Epithelial cell of proximal tubule (primary cell): ENCODE measurements around the gene THEM4. TPM values are rescaled to one million over a fixed set of nuclear protein-coding genes. Genes with fewer than 3 reads are reported as not detected.

ENCODE experiments used
- DNase-seq: peaks from one replicate; pipeline ENCODE4 v3.0.0-alpha.2; 2011; ENCODE audit warnings: low read depth
- H3K4me3 ChIP-seq: 2 replicates; pipeline ENCODE4 v1.5.1; 2011; ENCODE audit warnings: low read depth, mild to moderate bottlenecking, low read length
- CTCF ChIP-seq: conservative IDR thresholded peaks from 2 replicates; pipeline ENCODE4 v1.5.1; 2012; ENCODE audit warnings: low read depth, mild to moderate bottlenecking, low read length
- total RNA-seq: library from RNA; depleted of rRNA; stranded (reverse); fragments of >200 nt; gene quantifications from 2 replicates; pipeline ENCODE4 v1.2.3, GENCODE V29; 2015

THEM4 gene
- total RNA-seq, 1 donor from 2014 or later = 7.0 TPM

- TF ChIP-seq CTCF = no peak
- no peak for DNase-seq
- H3K4me3 ChIP-seq = no peak overlapping the region
Measured at GRCh38 chr1:151948506-151948905, 39.2 kb upstream of the THEM4 start.

DNA sequence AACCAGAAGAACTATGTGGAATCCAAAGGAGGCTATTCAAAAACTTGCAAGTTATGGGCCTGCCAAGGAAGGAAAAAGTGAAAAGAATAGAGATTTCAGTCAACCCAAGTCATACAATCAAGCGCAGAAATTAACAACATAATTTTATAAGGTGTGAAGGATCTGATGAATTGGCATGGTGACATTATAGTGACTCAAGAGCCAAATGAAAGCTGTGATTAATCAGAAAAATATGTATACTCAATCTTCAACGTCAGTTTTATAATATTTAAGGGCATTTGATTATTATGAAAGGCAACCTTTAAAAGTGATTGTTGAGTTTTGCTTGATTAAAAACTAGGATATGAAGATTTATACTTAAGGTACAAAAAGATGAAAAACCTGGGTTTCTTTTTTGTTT is 37.8 kb upstream of the THEM4 start:
- TF ChIP-seq CTCF = no peak
- no peak for DNase-seq
- H3K4me3 ChIP-seq = no peak overlapping the region

- no peak for TF ChIP-seq CTCF
- H3K4me3 ChIP-seq = no peak overlapping the region
- peak; percentile 81 for DNase-seq
Measured at GRCh38 chr1:151945725-151946722, 36.7 kb upstream of the THEM4 start.

- DNase-seq = no peak
- H3K4me3 ChIP-seq = no peak overlapping the region
- no peak for TF ChIP-seq CTCF
Measured at GRCh38 chr1:151944857-151945575, 35.7 kb upstream of the THEM4 start.

DNA sequence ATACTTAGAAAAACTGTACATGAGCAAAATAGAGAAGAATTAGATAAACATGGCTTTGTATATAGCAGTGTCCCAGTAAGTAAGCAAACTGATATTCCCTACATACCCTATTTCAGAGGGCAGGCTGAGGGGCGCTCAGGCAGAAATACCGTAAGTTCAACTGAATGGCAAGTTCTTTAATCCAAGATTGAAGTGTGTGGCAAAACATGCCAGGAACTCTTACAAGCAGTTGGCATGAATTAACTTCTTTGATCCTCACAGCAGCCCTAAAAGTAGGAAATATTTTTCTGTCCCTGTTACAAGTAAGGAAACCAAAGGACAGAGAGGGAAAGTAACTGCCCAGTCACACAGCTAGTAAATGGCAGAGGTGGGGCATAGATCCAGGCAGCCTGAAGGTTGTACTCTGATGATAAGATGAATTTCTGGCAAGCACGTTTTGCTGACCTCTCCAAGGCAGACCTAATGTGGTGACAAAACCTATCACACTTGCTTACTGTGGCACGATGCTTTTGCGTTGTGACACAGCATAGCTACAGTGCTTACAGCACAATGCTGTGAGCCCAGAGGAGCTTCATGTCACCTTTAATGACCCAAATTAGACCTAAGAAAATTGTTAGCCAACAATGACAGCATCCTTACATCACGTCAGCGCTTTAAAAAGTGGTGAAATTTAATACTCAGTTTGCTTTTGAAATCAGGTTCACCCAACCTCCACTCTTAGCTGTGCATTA is 35.0 kb upstream of the THEM4 start:
- no peak overlapping the region for H3K4me3 ChIP-seq
- DNase-seq = no peak
- no peak for TF ChIP-seq CTCF

DNA sequence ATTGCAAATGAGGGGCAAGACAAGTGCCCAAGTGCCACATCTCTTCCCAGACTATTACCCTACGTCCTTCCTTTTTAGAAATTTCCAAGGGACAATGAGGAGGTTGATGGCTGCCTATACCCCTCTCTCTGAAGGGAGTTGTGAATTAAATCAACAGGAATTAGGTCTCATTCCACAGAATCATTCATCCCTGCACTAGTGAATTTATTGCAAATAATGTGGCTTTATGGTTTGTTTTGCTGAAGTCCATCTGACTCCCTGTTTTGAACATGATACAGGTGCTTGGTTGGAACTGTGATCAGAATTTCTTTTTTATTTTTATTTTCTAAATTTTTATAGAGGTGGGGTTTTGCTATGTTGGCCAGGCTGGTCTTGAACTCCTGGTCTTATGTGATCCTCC is 34.3 kb upstream of the THEM4 start:
- TF ChIP-seq CTCF = no peak
- no peak for DNase-seq
- no peak overlapping the region for H3K4me3 ChIP-seq
